HepG2 (cell line): Measurements from ENCODE around the gene PERP. TPM values are rescaled to one million over a fixed set of nuclear protein-coding genes. Genes with fewer than 3 reads are reported as not detected.
A peak's percentile ranks its signal among the peaks of the same experiment; 100 is the strongest.

Experiments
- ATAC-seq: fragments of 200-7000 bp; cut with Tn5 transposase; 3 replicates; pipeline ENCODE4 v1.9.1; 2020; ENCODE audit warnings: mild to moderate bottlenecking, moderate library complexity
- BruUV-seq: library from RNA; stranded (reverse); fragments of 400-500 nt; replicated peaks from 2 replicates; lab custom pipeline; 2021; lab: Mats Ljungman, UMichigan
- CTCF ChIA-PET: fragments of 300-600 bp; formaldehyde crosslinking; extraction: SDS; loops from one replicate; lab custom pipeline; 2021; ENCODE audit warnings: low total read pairs, inconsistent platforms, low intra/inter-chr PET ratio; lab: Yijun Ruan, JAX
- POLR2A ChIA-PET: fragments of 350-600 bp; sonication (Branson Sonifier 250); formaldehyde crosslinking; loops from one replicate; lab custom pipeline; 2020; ENCODE audit warnings: antibody characterized with exemption, inconsistent platforms; lab: Yijun Ruan, JAX
- DNase-seq: peaks from one replicate; pipeline ENCODE4 v3.0.0-alpha.2; 2015; ENCODE audit warnings: low spot score
- FAIRE-seq: peaks from 3 replicates; lab custom pipeline; 2011; peaks lifted over from hg19 to GRCh38; lab: Jason Lieb, UNC
- H2AFZ ChIP-seq: one replicate; pipeline ENCODE4 v1.6.1; 2011; ENCODE audit warnings: low read length, inconsistent platforms
- H3K27ac ChIP-seq: fragments of 300-600 bp; 3 replicates; pipeline ENCODE4 v1.8.0; 2011; ENCODE audit warnings: mixed run types, mild to moderate bottlenecking, mixed read lengths, low read length, inconsistent platforms; ENCODE audit not compliant: insufficient read depth; ENCODE audit errors: extremely low read length
- H3K27me3 ChIP-seq, 2 experiments: fragments of 200-600 bp in 1 of 2; 2 replicates in 1 of 2; 3 replicates in 1 of 2; pipeline versions ENCODE4 v1.6.0 to v1.8.0; 2011; ENCODE audit warnings: low read length in 2 of 2, mild to moderate bottlenecking in 2 of 2, moderate library complexity in 2 of 2, inconsistent platforms in 1 of 2; ENCODE audit not compliant: insufficient read depth in 2 of 2, control insufficient read depth in 1 of 2
- H3K36me3 ChIP-seq, 2 experiments: fragments of 200-600 bp in 1 of 2; replicated peaks in 1 of 2; 2 replicates in 1 of 2; 3 replicates in 1 of 2; pipeline versions ENCODE4 v1.5.1 to v1.8.0; 2011; ENCODE audit warnings: low read length in 2 of 2, inconsistent platforms in 1 of 2; ENCODE audit not compliant: insufficient read depth in 2 of 2, control insufficient read depth in 1 of 2
- H3K4me1 ChIP-seq: 2 replicates; pipeline ENCODE4 v1.5.1; 2012; ENCODE audit warnings: low read length, inconsistent platforms; ENCODE audit not compliant: insufficient read depth
- H3K4me2 ChIP-seq: 2 replicates; pipeline ENCODE4 v1.6.0; 2011; ENCODE audit warnings: low read depth, low read length, inconsistent platforms
- H3K4me3 ChIP-seq, 3 experiments: fragments of 200-600 bp in 1 of 3; sonication (generic), shearing (Covaris generic) in 1 of 3; replicated peaks in 1 of 3; 2 replicates each; pipeline ENCODE4 v1.5.1; 2011 to 2016; ENCODE audit warnings: low read length in 3 of 3, inconsistent platforms in 2 of 3, low read depth in 2 of 3, mild to moderate bottlenecking in 2 of 3, control low read depth in 1 of 3, mixed read lengths in 1 of 3; ENCODE audit not compliant: insufficient read depth in 1 of 3
- H3K79me2 ChIP-seq: one replicate; pipeline ENCODE4 v1.6.1; 2011; ENCODE audit warnings: low read length, inconsistent platforms; ENCODE audit not compliant: insufficient read depth
- H3K9ac ChIP-seq: 2 replicates; pipeline ENCODE4 v1.6.0; 2011; ENCODE audit warnings: mild to moderate bottlenecking, low read depth, low read length, inconsistent platforms; ENCODE audit not compliant: insufficient read depth
- H3K9me3 ChIP-seq: 2 replicates; pipeline ENCODE4 v1.5.1; 2012; ENCODE audit warnings: mild to moderate bottlenecking, low read length
- H4K20me1 ChIP-seq: 2 replicates; pipeline ENCODE4 v1.6.0; 2011; ENCODE audit warnings: inconsistent platforms, mild to moderate bottlenecking, low read length, moderate library complexity; ENCODE audit not compliant: insufficient read depth
- NFIB ChIP-seq: sonication (generic); formaldehyde crosslinking; IDR thresholded peaks from 2 replicates; pipeline ENCODE4 v1.9.0; 2021; ENCODE audit warnings: missing genetic modification reagents, mild to moderate bottlenecking, borderline replicate concordance
- RAD51 ChIP-seq: fragments of 450-650 bp; IDR thresholded peaks from 2 replicates; pipeline ENCODE4 v1.6.1; 2016; ENCODE audit warnings: borderline replicate concordance
- USF2 ChIP-seq, 2 experiments: sonication (generic) in 1 of 2; formaldehyde crosslinking in 1 of 2; IDR thresholded peaks; 2 replicates each; pipeline versions ENCODE4 v1.5.1 to v1.6.1; 2011 to 2020; ENCODE audit warnings: borderline replicate concordance in 1 of 2, low read depth in 1 of 2, low read length in 1 of 2, mild to moderate bottlenecking in 1 of 2, missing genetic modification reagents in 1 of 2, moderate library complexity in 1 of 2
- WGBS: methylation state at CpG from one replicate; pipeline ENCODE4 v1.1.6; 2017; ENCODE audit warnings: low lambda C conversion rate; 5-methylcytosine and 5-hydroxymethylcytosine counted together
- in situ Hi-C: cut with HindIII; loops from 2 replicates; pipeline ENCODE4 v1.10.0; 2017; ENCODE audit warnings: low pct_unique_long_range_greater_than_20kb; ENCODE audit not compliant: extremely low pct_ligation_motif_present
- intact Hi-C: fragments of 100-400 bp; cut with micrococcal nuclease; formaldehyde crosslinking; loops from one replicate; pipeline ENCODE4 v1.10.0; 2022; ENCODE audit not compliant: unreplicated experiment
- polyA plus RNA-seq, 8 experiments: library from polyadenylated mRNA; depleted of rRNA in 3 of 8; stranded (reverse) in 7 of 8; unstranded in 1 of 8; fragments of >200 nt; fragmentation: Illumina TruSeq in 4 of 8; extraction: Trizol in 4 of 8; gene quantifications; 2 replicates each; pipeline versions ENCODE4 v1.2.1 to v1.2.3, GENCODE V29; 2011 to 2016; ENCODE audit warnings: low read depth in 4 of 8, missing spikeins in 1 of 8, mixed read lengths in 1 of 8; ENCODE audit not compliant: insufficient read depth in 1 of 8
- total RNA-seq, 5 experiments: library from RNA; depleted of rRNA; stranded (reverse); fragments of >200 nt; fragmentation: Illumina TruSeq; extraction: Trizol; gene quantifications; 2 replicates each; pipeline ENCODE4 v1.2.3, GENCODE V29; 2016; ENCODE audit warnings: low read depth in 1 of 5

The PERP gene
- total and polyA plus RNA-seq, 2 of the 13 experiments (the other 11 are each of a cell fraction or from before 2014, with no cell fraction given) = 26.0 to 53.0 TPM

GRCh38 chr6:138110229-138110628, 3.0 kb upstream of the PERP start:
- no TSS peak for BruUV-seq
- DNase-seq = no peak
- intact Hi-C loops (no loop called here), in situ Hi-C loops (loop anchor here (5.0 to 10.0 kb wide), 3 partner anchors 108 to 655 kb away; partner anchors contain the start of gene HEBP2)
- ChIA-PET CTCF (interaction anchor here (1.3 to 4.7 kb wide), 2 partner anchors 107 to 165 kb away, joined by 4 to 182 read pairs; no protein-coding TSS in a partner anchor), POLR2A (no interaction called here)
- FAIRE-seq = no peak
- 14% methylated on average over 3 of the region's 3 CpGs for WGBS
- no peak for TF ChIP-seq NFIB (CRISPR knock-in tag)
- TF ChIP-seq RAD51 = peak; percentile 84
- peak; percentile 40; the same call in 1 of the 2 replicates for TF ChIP-seq USF2 (IDR thresholded peaks at IDR 0.05; ENCODE audit: low read depth, low read length)
- TF ChIP-seq USF2 (CRISPR knock-in tag; IDR thresholded peaks at IDR 0.05; ENCODE audit: borderline replicate concordance) = no peak
- Histone ChIP-seq H3K79me2 (peaks cover 19% of the 10 kb centered on the region), H3K27ac (no peak overlapping the region), H3K4me1 (peaks cover 20% of the 10 kb centered on the region), H3K4me3 (no peak overlapping the region), H3K4me2 (no peak overlapping the region), H2AFZ (no peak overlapping the region), H3K36me3 (no peaks in the 10 kb centered on the region), H3K27me3 (no peaks in the 10 kb centered on the region; a peak in 1 of 5 replicates), H3K9me3 (no peaks in the 10 kb centered on the region), H3K9ac (no peak overlapping the region), H4K20me1 (no peaks in the 10 kb centered on the region)
- no peak for ATAC-seq
